HL-60 (cell line): ENCODE results near the gene HOXB5.

Source experiments
- CTCF ChIP-seq: IDR thresholded peaks from one replicate; pipeline ENCODE4 v1.5.1; 2011; ENCODE audit warnings: low read length, control low read depth, inconsistent platforms; ENCODE audit not compliant: insufficient read depth
- GABPA ChIP-seq: IDR thresholded peaks from 2 replicates; pipeline ENCODE4 v1.6.1; 2012; ENCODE audit warnings: low read depth

DNA sequence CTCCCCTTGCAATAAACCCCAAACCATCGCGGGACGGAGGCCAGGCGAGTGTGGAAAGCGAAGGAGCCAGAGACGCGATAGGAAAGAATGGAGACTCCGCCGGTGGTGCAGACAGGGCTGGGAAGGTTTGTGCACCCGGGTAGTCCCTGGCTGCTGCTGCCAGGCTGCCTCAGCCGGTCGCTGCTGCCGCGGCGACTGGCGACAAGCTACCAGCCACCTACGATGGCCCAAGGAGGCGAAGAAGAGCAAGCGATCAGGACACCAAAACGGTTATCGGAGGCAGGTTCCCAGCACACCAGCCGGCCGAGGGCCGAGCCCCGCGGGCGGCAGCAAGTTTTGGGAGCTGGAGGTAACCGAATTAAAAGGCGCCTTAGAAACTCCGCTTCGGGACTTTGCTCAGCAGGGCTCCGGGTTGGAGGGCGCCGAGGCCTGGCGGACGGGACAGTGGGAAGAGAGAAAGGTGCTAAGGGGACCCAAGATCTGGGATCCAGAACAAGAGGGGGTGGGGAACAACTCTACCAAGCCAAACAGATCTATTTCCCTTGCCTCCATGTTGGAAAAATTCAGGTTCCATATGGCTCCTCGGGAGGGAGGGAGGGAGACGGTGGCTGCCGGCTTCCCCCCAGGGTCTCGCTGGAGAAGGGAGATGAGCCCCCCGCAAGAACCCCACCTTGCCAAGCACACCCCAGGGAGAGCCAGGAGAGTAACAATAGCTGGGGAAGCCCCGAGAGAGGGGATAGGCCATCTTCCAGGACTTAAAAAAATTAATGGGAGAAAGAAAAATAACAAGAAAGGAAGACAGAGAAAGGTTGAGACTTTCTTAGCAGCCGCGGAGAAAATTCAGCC lies 38.9 kb downstream of the HOXB5 start:
- TF ChIP-seq GABPA: no peak
- TF ChIP-seq CTCF: no peak
